GM12872 (cell line): ENCODE data around the gene MIAT.

Experiments
- CTCF ChIP-seq: IDR thresholded peaks from 3 replicates; pipeline ENCODE4 v1.5.1; 2011; ENCODE audit warnings: low read depth, mild to moderate bottlenecking, low read length, moderate library complexity; ENCODE audit not compliant: insufficient read depth

The MIAT gene

GRCh38 chr22:26681395-26681821 lies 24.0 kb downstream of the MIAT start:
- TF ChIP-seq CTCF, result no peak

GRCh38 chr22:26684168-26684567 lies 26.8 kb downstream of the MIAT start:
- no peak for TF ChIP-seq CTCF

GRCh38 chr22:26685601-26686000 lies 28.2 kb downstream of the MIAT start:
- TF ChIP-seq CTCF, result no peak

GRCh38 chr22:26687439-26687838 lies 30.1 kb downstream of the MIAT start:
- no peak for TF ChIP-seq CTCF

GRCh38 chr22:26689513-26690301 lies 32.3 kb downstream of the MIAT start:
- TF ChIP-seq CTCF, result no peak

GRCh38 chr22:26690654-26691376 lies 33.4 kb downstream of the MIAT start:
- TF ChIP-seq CTCF, result no peak

- TF ChIP-seq CTCF, result no peak
Measured at GRCh38 chr22:26691377-26691716, 34.0 kb downstream of the MIAT start.
